ENCODE data around the gene RAB6B. TPM values are rescaled to one million over a fixed set of nuclear protein-coding genes. Genes with fewer than 3 reads are reported as not detected.
A peak's percentile ranks its signal among the peaks of the same experiment; 100 is the strongest.

The RAB6B gene
- total RNA-seq, 2 donors from 2014 or later: 2.2 to 3.0 TPM

- Histone ChIP-seq H3K4me1 (ENCODE audit: control insufficient read depth, insufficient read depth, low read length) (no peaks in the 10 kb centered on the region), H3K27me3 (ENCODE audit: control insufficient read depth, insufficient read depth, low read length, poor library complexity, severe bottlenecking) (no peaks in the 10 kb centered on the region), H3K9ac (ENCODE audit: extremely low read depth, low read length, poor library complexity, severe bottlenecking) (no peak overlapping the region), H3K36me3 (ENCODE audit: control insufficient read depth, insufficient read depth, low read length) (no peaks in the 10 kb centered on the region), H3K4me3 (ENCODE audit: low read length) (no peak overlapping the region), H3K9me3 (ENCODE audit: control insufficient read depth, low read length) (no peaks in the 10 kb centered on the region), H3K27ac (ENCODE audit: low read depth, low read length) (no peak overlapping the region)
- Mint-ChIP-seq H3K36me3 (ENCODE audit: low read depth) (no peaks in the 10 kb centered on the region), H3K27ac (no peak overlapping the region), H3K27me3 (ENCODE audit: insufficient read depth) (peaks cover 14% of the 10 kb centered on the region), H3K9me3 (no peaks in the 10 kb centered on the region), H3K4me3 (no peak overlapping the region), H3K4me1 (peaks cover 4% of the 10 kb centered on the region)
- peak; percentile 31 for DNase-seq
- 85 to 100% methylated on average over 2 to 3 of the region's 3 CpGs for WGBS, 2 experiments (ENCODE audit: insufficient coverage in 1 of 2, insufficient read length in 1 of 2)
- TF ChIP-seq CTCF (conservative IDR thresholded peaks at IDR 0.05): no peak
These were observed 12.6 kb downstream of the RAB6B start for GRCh38 chr3:133882986-133883586.

- no peaks in the 10 kb centered on the region for H3K27me3 ChIP-seq (ENCODE audit: control insufficient read depth, insufficient read depth, low read length, poor library complexity, severe bottlenecking)
- no peaks in the 10 kb centered on the region for H3K9me3 ChIP-seq (ENCODE audit: control insufficient read depth, low read length)
- no peak overlapping the region for H3K27ac ChIP-seq (ENCODE audit: low read depth, low read length)
- H3K4me1 Mint-ChIP-seq: no peaks in the 10 kb centered on the region
- H3K4me1 ChIP-seq (ENCODE audit: control insufficient read depth, insufficient read depth, low read length): no peaks in the 10 kb centered on the region
- no peak for DNase-seq
- H3K9me3 Mint-ChIP-seq: no peaks in the 10 kb centered on the region
- 91 to 100% methylated on average over 2 to 5 of the region's 5 CpGs for WGBS, 2 experiments (ENCODE audit: insufficient coverage in 1 of 2, insufficient read length in 1 of 2)
- H3K4me3 ChIP-seq (ENCODE audit: low read length): no peak overlapping the region
- H3K36me3 ChIP-seq (ENCODE audit: control insufficient read depth, insufficient read depth, low read length): no peaks in the 10 kb centered on the region
- peaks cover 14% of the 10 kb centered on the region for H3K27me3 Mint-ChIP-seq (ENCODE audit: insufficient read depth)
- TF ChIP-seq CTCF (conservative IDR thresholded peaks at IDR 0.05): no peak
- H3K27ac Mint-ChIP-seq: no peak overlapping the region
- no peak overlapping the region for H3K4me3 Mint-ChIP-seq
- no peaks in the 10 kb centered on the region for H3K36me3 Mint-ChIP-seq (ENCODE audit: low read depth)
- no peak overlapping the region for H3K9ac ChIP-seq (ENCODE audit: extremely low read depth, low read length, poor library complexity, severe bottlenecking)
These were observed 13.5 kb downstream of the RAB6B start for GRCh38 chr3:133881939-133882825.

DNA sequence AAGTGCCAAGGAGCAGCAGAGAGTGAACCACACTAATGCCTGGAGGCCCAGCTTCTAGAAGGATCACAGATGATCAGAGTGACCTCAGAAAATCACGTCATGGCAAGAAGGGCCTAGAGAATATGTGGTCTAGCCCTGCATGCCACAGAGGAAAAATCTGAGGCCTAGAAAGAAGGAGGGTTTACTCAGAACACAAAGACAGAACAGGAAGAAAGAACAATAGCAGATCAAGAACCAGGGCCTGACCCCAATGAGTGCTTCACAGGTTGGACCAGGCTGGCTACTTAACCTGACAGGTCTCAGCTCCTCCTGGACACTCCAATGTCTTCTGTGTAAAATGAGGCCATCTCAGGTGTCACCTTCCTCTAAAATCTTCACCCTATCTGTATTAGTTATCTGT lies 14.2 kb downstream of the RAB6B start:
- H3K27me3 Mint-ChIP-seq (ENCODE audit: insufficient read depth): peaks cover 14% of the 10 kb centered on the region
- 91 to 100% methylated on average over 1 of the region's 1 CpG for WGBS, 2 experiments (ENCODE audit: insufficient coverage in 1 of 2, insufficient read length in 1 of 2)
- H3K27ac Mint-ChIP-seq: no peak overlapping the region
- no peaks in the 10 kb centered on the region for H3K36me3 ChIP-seq (ENCODE audit: control insufficient read depth, insufficient read depth, low read length)
- no peak overlapping the region for H3K4me3 Mint-ChIP-seq
- no peak overlapping the region for H3K27ac ChIP-seq (ENCODE audit: low read depth, low read length)
- no peaks in the 10 kb centered on the region for H3K4me1 ChIP-seq (ENCODE audit: control insufficient read depth, insufficient read depth, low read length)
- no peak for TF ChIP-seq CTCF (conservative IDR thresholded peaks at IDR 0.05)
- H3K9me3 ChIP-seq (ENCODE audit: control insufficient read depth, low read length): no peaks in the 10 kb centered on the region
- no peaks in the 10 kb centered on the region for H3K36me3 Mint-ChIP-seq (ENCODE audit: low read depth)
- no peaks in the 10 kb centered on the region for H3K27me3 ChIP-seq (ENCODE audit: control insufficient read depth, insufficient read depth, low read length, poor library complexity, severe bottlenecking)
- H3K9ac ChIP-seq (ENCODE audit: extremely low read depth, low read length, poor library complexity, severe bottlenecking): no peak overlapping the region
- H3K9me3 Mint-ChIP-seq: no peaks in the 10 kb centered on the region
- no peak overlapping the region for H3K4me3 ChIP-seq (ENCODE audit: low read length)
- no peaks in the 10 kb centered on the region for H3K4me1 Mint-ChIP-seq
- no peak for DNase-seq

Measured in endodermal cell (in vitro differentiated cells).